Osteocyte (in vitro differentiated cells): Measurements from ENCODE around the gene NANOG. TPM values are rescaled to one million over a fixed set of nuclear protein-coding genes. Genes with fewer than 3 reads are reported as not detected.
"Not testable (repeated sequence)": the region's sequence is repeated elsewhere in the genome, so short reads cannot be mapped to it uniquely, and the experiment has no call there.

Experiments
- DNase-seq: peaks from one replicate; pipeline ENCODE4 v3.0.0; 2021; ENCODE audit warnings: mixed read lengths; ENCODE audit not compliant: unreplicated experiment; ENCODE audit errors: extremely low spot score
- H3K27ac Mint-ChIP-seq: one replicate; pipeline ENCODE4 v1.8.0; 2021; ENCODE audit warnings: mild to moderate bottlenecking, mixed read lengths; ENCODE audit not compliant: unreplicated experiment
- H3K27me3 Mint-ChIP-seq: one replicate; pipeline ENCODE4 v1.8.0; 2021; ENCODE audit warnings: mixed read lengths; ENCODE audit not compliant: unreplicated experiment
- H3K36me3 Mint-ChIP-seq: one replicate; pipeline ENCODE4 v1.8.0; 2021; ENCODE audit warnings: mixed read lengths; ENCODE audit not compliant: unreplicated experiment
- H3K4me1 Mint-ChIP-seq: one replicate; pipeline ENCODE4 v1.8.0; 2021; ENCODE audit warnings: mixed read lengths; ENCODE audit not compliant: unreplicated experiment
- H3K4me3 Mint-ChIP-seq: one replicate; pipeline ENCODE4 v1.8.0; 2021; ENCODE audit warnings: mild to moderate bottlenecking, moderate library complexity, mixed read lengths; ENCODE audit not compliant: unreplicated experiment
- H3K9me3 Mint-ChIP-seq: one replicate; pipeline ENCODE4 v1.8.0; 2021; ENCODE audit warnings: mixed read lengths; ENCODE audit not compliant: unreplicated experiment
- CTCF ChIP-seq: fragments of 200-600 bp; sonication (generic); IDR thresholded peaks from 2 replicates; pipeline ENCODE4 v1.5.0; 2021; ENCODE audit warnings: antibody characterized with exemption, mild to moderate bottlenecking, moderate library complexity
- total RNA-seq: library from RNA; stranded (reverse); gene quantifications from 2 replicates; pipeline ENCODE4 v1.2.1, GENCODE V29; 2021

NANOG gene
- total RNA-seq, 1 donor from 2014 or later = 0.08 TPM

DNA sequence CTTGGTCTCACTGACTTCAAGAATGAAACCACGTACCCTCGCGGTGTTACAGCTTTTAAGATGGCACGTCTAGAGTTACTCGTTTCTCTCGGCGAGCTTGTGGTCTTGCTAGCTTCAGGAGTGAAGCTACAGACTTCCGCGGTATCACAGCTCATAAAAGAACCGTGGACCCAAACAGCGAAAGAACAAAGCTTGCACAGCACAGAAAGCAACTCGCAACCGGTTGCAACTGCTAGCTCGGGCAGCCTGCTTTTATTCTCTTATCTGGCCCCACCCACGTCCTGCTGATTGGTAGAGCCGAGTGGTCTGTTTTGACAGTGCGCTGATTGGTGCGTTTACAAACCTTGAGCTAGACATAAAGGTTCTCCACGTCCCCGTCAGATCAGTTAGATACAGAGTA, 37.8 kb upstream of the NANOG start:
- no peak for TF ChIP-seq CTCF
- H3K4me3 Mint-ChIP-seq = no peak overlapping the region
- DNase-seq = no peak
- H3K36me3 Mint-ChIP-seq = no peaks in the 10 kb centered on the region
- peaks cover 4% of the 10 kb centered on the region for H3K9me3 Mint-ChIP-seq
- H3K27ac Mint-ChIP-seq = no peak overlapping the region
- no peaks in the 10 kb centered on the region for H3K4me1 Mint-ChIP-seq
- H3K27me3 Mint-ChIP-seq = no peaks in the 10 kb centered on the region

- not testable (repeated sequence) for DNase-seq, H3K4me1 Mint-ChIP-seq, H3K4me3 Mint-ChIP-seq, H3K9me3 Mint-ChIP-seq, H3K27ac Mint-ChIP-seq, H3K36me3 Mint-ChIP-seq, H3K27me3 Mint-ChIP-seq
Measured at GRCh38 chr12:7751941-7752922, 37.0 kb upstream of the NANOG start.

GRCh38 chr12:7755668-7756067, 33.5 kb upstream of the NANOG start:
- not testable (repeated sequence) for H3K4me3 Mint-ChIP-seq, H3K27ac Mint-ChIP-seq, H3K9me3 Mint-ChIP-seq, H3K4me1 Mint-ChIP-seq, DNase-seq, H3K27me3 Mint-ChIP-seq, H3K36me3 Mint-ChIP-seq

DNA sequence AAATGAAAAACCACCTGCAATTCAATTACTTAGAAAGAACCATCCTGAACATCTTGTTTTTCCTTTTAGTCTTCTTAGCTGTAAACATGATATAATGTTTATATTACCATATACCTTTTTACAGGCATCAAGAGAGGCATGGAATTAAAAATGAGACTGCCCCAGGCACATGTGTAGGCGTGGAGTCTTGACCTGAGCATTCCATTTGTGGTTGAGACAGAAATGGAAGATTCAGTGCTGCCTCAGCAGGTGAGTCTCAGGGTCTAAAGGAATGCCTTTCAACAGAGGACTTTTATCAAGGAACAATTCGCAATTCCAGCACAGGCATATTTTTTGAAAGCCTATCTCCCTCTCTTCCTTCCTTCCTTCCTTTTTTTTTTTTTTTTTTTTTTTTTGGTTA, 32.2 kb upstream of the NANOG start:
- peaks cover 3% of the 10 kb centered on the region for H3K27me3 Mint-ChIP-seq

DNA sequence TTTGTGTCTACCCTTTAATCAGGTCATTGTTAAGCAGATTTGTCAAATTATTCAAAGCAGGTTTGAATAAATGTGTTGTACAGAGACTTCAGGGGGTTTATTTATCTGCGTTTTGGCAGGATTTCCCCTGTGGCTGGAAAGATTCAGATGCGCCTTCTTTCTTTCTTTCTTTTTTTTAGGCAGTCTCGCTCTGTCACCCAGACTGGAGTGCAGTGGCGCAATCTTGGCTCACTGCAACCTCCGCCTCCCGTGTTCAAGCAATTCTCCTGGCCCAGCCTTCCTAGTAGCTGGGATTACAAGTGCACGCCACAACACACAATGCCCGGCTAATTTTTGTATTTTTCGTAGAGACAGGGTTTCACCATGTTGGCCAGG, 30.4 kb upstream of the NANOG start:
- DNase-seq = no peak
- TF ChIP-seq CTCF = no peak
- Mint-ChIP-seq H3K27me3 (peaks cover 3% of the 10 kb centered on the region), H3K36me3 (no peaks in the 10 kb centered on the region), H3K4me3 (no peak overlapping the region), H3K9me3 (no peaks in the 10 kb centered on the region), H3K27ac (no peak overlapping the region), H3K4me1 (no peaks in the 10 kb centered on the region)

More for the DNA sequence above, 32.2 kb upstream of the NANOG start:
- Mint-ChIP-seq H3K4me1 (no peaks in the 10 kb centered on the region), H3K27ac (no peak overlapping the region), H3K4me3 (no peak overlapping the region), H3K36me3 (no peaks in the 10 kb centered on the region), H3K9me3 (no peaks in the 10 kb centered on the region)
- no peak for DNase-seq
- TF ChIP-seq CTCF = no peak

DNA sequence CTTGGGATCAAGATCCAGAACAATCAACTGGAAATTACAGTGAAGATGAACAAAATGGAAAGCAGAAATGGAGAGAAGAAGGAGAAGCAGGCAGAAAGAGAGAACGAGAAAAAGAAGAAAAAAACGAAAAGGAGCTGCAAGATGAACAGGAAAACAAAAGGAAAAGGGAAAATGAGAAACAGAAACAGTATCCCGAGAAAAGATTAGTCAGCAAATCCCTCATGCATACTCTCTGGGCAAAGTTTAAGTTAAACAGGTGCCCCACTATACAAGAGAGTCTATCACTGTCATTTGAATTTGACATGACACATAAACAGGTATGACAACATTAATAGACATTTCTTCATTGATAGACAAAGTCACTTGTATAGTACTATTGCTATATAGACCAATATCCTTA, 19.2 kb upstream of the NANOG start:
- no peaks in the 10 kb centered on the region for H3K9me3 Mint-ChIP-seq
- H3K4me3 Mint-ChIP-seq = no peak overlapping the region
- H3K4me1 Mint-ChIP-seq = no peaks in the 10 kb centered on the region
- no peaks in the 10 kb centered on the region for H3K36me3 Mint-ChIP-seq
- no peak for TF ChIP-seq CTCF
- H3K27me3 Mint-ChIP-seq = no peaks in the 10 kb centered on the region
- no peak for DNase-seq
- no peak overlapping the region for H3K27ac Mint-ChIP-seq
